Measurements from ENCODE around the gene PRKCA. TPM values are rescaled to one million over a fixed set of nuclear protein-coding genes. Genes with fewer than 3 reads are reported as not detected.

PRKCA gene
- total RNA-seq, 1 donor from 2014 or later = 4.7 TPM

DNA sequence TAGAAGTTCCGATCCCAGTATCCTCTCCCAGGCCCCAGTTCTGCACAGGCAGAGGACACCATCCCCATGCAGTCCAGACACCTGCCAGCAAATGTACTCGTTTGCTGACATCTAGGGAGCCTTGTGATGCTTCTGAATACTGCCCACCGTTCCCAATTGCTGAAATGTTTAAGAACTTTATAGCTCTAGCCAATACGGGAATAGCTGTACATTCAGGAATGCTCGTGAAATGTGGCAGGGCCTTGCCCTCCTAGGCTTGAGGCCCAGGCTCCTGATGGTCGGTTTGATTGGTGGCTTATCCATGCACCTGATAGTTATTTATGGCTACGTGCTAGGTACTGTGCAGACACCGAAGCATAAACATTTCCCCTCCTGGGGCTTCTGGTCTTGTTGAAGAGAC is 255.5 kb downstream of the PRKCA start:
- FAIRE-seq (no peak), DNase-seq (ENCODE audit: low read depth) (no peak)
- Histone ChIP-seq H3K27me3 (ENCODE audit: control insufficient read depth, insufficient read depth, low read length) (no peaks in the 10 kb centered on the region), H3K36me3 (ENCODE audit: control insufficient read depth, insufficient read depth, low read length) (peaks cover 1% of the 10 kb centered on the region), H3K4me3 (ENCODE audit: low read depth, low read length) (no peak overlapping the region)
- TF ChIP-seq, protein P1, sequence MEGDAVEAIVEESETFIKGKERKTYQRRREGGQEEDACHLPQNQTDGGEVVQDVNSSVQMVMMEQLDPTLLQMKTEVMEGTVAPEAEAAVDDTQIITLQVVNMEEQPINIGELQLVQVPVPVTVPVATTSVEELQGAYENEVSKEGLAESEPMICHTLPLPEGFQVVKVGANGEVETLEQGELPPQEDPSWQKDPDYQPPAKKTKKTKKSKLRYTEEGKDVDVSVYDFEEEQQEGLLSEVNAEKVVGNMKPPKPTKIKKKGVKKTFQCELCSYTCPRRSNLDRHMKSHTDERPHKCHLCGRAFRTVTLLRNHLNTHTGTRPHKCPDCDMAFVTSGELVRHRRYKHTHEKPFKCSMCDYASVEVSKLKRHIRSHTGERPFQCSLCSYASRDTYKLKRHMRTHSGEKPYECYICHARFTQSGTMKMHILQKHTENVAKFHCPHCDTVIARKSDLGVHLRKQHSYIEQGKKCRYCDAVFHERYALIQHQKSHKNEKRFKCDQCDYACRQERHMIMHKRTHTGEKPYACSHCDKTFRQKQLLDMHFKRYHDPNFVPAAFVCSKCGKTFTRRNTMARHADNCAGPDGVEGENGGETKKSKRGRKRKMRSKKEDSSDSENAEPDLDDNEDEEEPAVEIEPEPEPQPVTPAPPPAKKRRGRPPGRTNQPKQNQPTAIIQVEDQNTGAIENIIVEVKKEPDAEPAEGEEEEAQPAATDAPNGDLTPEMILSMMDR (IDR thresholded peaks at IDR 0.05; ENCODE audit: insufficient read depth, low read length, severe bottlenecking) = no peak

DNA sequence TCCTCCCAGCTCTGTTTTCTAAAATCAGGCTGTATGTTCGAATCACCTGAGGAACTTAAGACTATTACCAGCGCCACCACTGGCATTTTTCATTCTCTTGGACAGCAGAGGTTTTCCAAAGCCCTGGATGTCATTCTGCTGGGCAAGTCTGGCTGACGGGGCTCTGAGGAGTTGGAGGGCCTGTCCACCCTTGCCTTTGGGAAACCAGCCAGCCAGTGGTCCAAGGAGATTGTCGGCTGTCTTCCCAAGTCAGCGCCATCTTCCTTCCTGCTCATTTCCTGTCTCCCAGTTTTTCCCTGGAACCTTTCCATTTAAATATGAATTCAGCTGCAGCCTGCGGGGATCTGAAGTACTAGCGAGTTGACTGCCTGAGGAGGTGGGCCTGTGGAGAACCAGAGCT is 258.3 kb downstream of the PRKCA start:
- Histone ChIP-seq H3K4me3 (ENCODE audit: low read depth, low read length) (no peak overlapping the region), H3K36me3 (ENCODE audit: control insufficient read depth, insufficient read depth, low read length) (peaks cover 1% of the 10 kb centered on the region), H3K27me3 (ENCODE audit: control insufficient read depth, insufficient read depth, low read length) (no peaks in the 10 kb centered on the region)
- TF ChIP-seq, protein P1 (IDR thresholded peaks at IDR 0.05; ENCODE audit: insufficient read depth, low read length, severe bottlenecking) = no peak
- no peak for DNase-seq (ENCODE audit: low read depth)
- no peak for FAIRE-seq

DNA sequence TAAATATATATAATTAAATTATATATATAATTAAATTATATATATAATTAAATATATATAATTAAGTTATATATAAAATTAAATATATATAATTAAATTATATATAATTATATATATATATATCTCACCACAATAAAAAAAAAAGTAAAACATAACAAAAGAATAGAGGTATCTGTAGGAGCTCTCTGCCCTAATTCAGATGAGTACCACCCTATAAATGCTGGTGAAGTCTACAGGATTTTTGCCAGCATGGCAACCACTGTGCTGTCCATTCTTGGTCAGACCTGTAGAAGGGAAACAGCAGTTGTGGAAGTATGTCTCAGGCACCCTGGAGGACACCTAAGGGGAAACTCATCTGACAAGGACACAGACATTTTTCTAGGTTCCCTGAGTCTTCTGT is 259.7 kb downstream of the PRKCA start:
- TF ChIP-seq, protein P1 (IDR thresholded peaks at IDR 0.05; ENCODE audit: insufficient read depth, low read length, severe bottlenecking) = no peak
- Histone ChIP-seq H3K27me3 (ENCODE audit: control insufficient read depth, insufficient read depth, low read length) (no peaks in the 10 kb centered on the region), H3K36me3 (ENCODE audit: control insufficient read depth, insufficient read depth, low read length) (no peaks in the 10 kb centered on the region), H3K4me3 (ENCODE audit: low read depth, low read length) (no peak overlapping the region)
- FAIRE-seq (no peak), DNase-seq (ENCODE audit: low read depth) (no peak)

DNA sequence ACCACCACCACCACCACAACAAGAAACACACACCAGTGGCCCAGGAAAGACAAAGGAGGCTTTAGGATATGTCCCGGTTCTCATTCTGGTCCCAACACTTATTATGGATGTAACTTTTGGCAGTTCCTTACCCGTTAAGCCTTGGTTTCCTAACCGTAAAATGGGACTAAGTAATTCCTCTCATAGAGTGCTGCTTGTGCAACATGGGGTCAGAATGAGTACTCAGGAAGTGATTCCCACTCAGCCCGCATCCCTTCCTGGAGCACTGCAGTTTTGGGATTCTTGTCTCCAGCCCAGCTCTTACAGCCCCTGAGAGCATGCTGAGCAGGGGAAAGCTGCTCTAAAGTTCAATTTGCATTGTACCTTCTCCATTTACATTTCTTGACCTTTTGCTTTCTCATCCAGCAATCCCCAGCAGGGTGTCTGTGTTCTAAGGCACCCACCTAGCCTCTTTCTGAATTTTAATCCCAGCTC is 262.6 kb downstream of the PRKCA start:
- TF ChIP-seq, protein P1 (IDR thresholded peaks at IDR 0.05; ENCODE audit: insufficient read depth, low read length, severe bottlenecking) = no peak
- DNase-seq (ENCODE audit: low read depth) = no peak
- Histone ChIP-seq H3K27me3 (ENCODE audit: control insufficient read depth, insufficient read depth, low read length) (no peaks in the 10 kb centered on the region), H3K36me3 (ENCODE audit: control insufficient read depth, insufficient read depth, low read length) (no peaks in the 10 kb centered on the region), H3K4me3 (ENCODE audit: low read depth, low read length) (no peak overlapping the region)
- FAIRE-seq = no peak

DNA sequence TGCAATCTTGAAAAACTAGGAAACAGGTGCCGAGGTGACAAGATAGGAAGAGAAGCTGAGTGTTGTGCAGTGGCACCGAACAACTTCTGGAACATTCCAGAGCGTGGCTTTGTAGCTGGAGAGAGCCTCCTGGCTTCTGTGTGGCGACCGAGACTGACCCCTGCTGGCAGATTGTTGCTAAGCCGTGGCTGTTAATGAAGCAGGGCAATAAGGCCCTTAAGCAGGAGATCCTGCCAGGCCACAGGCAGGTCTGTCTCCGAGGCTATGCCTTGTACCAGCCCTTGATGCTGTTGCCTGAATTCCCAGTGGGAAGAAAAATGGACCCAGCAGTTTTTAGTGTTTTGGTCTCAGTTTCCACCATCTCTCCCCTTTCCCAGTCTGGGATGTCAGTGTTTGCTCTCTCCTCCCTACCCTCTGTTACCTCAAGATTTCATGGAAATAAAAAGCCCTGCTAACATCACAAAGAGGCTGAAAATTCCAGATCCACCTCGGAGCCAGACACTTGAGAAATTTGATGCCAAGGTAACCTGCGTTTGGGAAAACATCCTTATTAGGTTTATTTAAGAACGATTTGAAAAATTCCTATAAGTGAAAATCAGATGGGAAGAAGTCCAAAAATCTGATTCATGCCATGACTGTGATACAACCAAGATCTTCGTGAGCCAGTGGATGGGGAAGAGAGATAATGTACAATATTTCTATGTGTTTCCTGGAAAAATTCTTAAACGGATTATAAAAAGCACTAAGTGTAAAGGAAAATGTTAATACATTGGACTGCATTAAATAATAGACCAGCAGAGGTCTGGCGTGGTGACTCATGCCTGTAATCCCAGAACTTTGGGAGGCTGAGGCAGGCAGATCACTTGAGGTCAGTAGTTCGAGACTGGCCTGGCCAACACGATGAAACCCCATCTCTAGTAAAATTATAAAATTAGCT is 265.1 kb downstream of the PRKCA start:
- H3K27me3 ChIP-seq (ENCODE audit: control insufficient read depth, insufficient read depth, low read length) = no peaks in the 10 kb centered on the region
- TF ChIP-seq, protein P1 (IDR thresholded peaks at IDR 0.05; ENCODE audit: insufficient read depth, low read length, severe bottlenecking) = peak; percentile 97
- DNase-seq (ENCODE audit: low read depth) (peak; percentile 66), FAIRE-seq (no peak)
- no peak overlapping the region for H3K4me3 ChIP-seq (ENCODE audit: low read depth, low read length)
- H3K36me3 ChIP-seq (ENCODE audit: control insufficient read depth, insufficient read depth, low read length) = no peaks in the 10 kb centered on the region
